WERI-Rb-1 (cell line): Measurements from ENCODE around the gene COL12A1.

Experiments used
- DNase-seq: peaks from one replicate; pipeline ENCODE4 v3.0.0-alpha.2; 2020
- H3K27ac ChIP-seq: fragments of 250-450 bp; sonication (Bioruptor Pico); 2 replicates; pipeline ENCODE4 v1.5.1; 2020; ENCODE audit warnings: mild to moderate bottlenecking, moderate library complexity
- H3K27me3 ChIP-seq: fragments of 250-450 bp; sonication (Bioruptor Pico); 2 replicates; pipeline ENCODE4 v1.5.1; 2021; ENCODE audit warnings: mild to moderate bottlenecking, low read depth, moderate library complexity; ENCODE audit not compliant: insufficient read depth, severe bottlenecking
- H3K36me3 ChIP-seq: fragments of 250-450 bp; sonication (Bioruptor Pico); 2 replicates; pipeline ENCODE4 v1.5.1; 2020; ENCODE audit warnings: mild to moderate bottlenecking, moderate library complexity
- H3K4me3 ChIP-seq: 2 replicates; pipeline ENCODE4 v1.5.1; 2011; ENCODE audit warnings: low read depth, mild to moderate bottlenecking, control low read depth, low read length
- H3K9me3 ChIP-seq: fragments of 250-450 bp; sonication (Bioruptor Pico); 2 replicates; pipeline ENCODE4 v1.5.1; 2021; ENCODE audit warnings: mild to moderate bottlenecking, moderate library complexity; ENCODE audit not compliant: severe bottlenecking
- CTCF ChIP-seq: IDR thresholded peaks from 2 replicates; pipeline ENCODE4 v1.5.1; 2011; ENCODE audit warnings: low read depth, mild to moderate bottlenecking, control low read depth, inconsistent platforms, low read length

Gene COL12A1

GRCh38 chr6:75150685-75151412 lies 55.0 kb downstream of the COL12A1 start:
- no peak for DNase-seq
- Histone ChIP-seq H3K27ac (no peak overlapping the region), H3K36me3 (no peaks in the 10 kb centered on the region), H3K9me3 (no peaks in the 10 kb centered on the region), H3K4me3 (no peak overlapping the region), H3K27me3 (peaks cover 73% of the 10 kb centered on the region)
- no peak for TF ChIP-seq CTCF

- Histone ChIP-seq H3K27me3 (peaks cover 64% of the 10 kb centered on the region), H3K27ac (no peak overlapping the region), H3K9me3 (no peaks in the 10 kb centered on the region), H3K36me3 (no peaks in the 10 kb centered on the region), H3K4me3 (no peak overlapping the region)
- no peak for TF ChIP-seq CTCF
- DNase-seq: no peak
Measured at GRCh38 chr6:75149696-75150095, 56.2 kb downstream of the COL12A1 start.

- Histone ChIP-seq H3K36me3 (no peaks in the 10 kb centered on the region), H3K27me3 (peaks cover 64% of the 10 kb centered on the region), H3K4me3 (no peak overlapping the region), H3K9me3 (no peaks in the 10 kb centered on the region), H3K27ac (no peak overlapping the region)
- DNase-seq: no peak
- no peak for TF ChIP-seq CTCF
Measured at GRCh38 chr6:75149240-75149639, 56.6 kb downstream of the COL12A1 start.

- H3K36me3 ChIP-seq: no peaks in the 10 kb centered on the region
- H3K9me3 ChIP-seq: no peaks in the 10 kb centered on the region
- DNase-seq: no peak
- TF ChIP-seq CTCF: no peak
- peaks cover 68% of the 10 kb centered on the region for H3K27me3 ChIP-seq
- H3K4me3 ChIP-seq: no peak overlapping the region
- H3K27ac ChIP-seq: no peak overlapping the region
Measured at GRCh38 chr6:75147512-75147911, 58.3 kb downstream of the COL12A1 start.

- DNase-seq: no peak
- H3K27ac ChIP-seq: no peak overlapping the region
- no peaks in the 10 kb centered on the region for H3K36me3 ChIP-seq
- peaks cover 60% of the 10 kb centered on the region for H3K27me3 ChIP-seq
- H3K4me3 ChIP-seq: no peak overlapping the region
- no peaks in the 10 kb centered on the region for H3K9me3 ChIP-seq
- no peak for TF ChIP-seq CTCF
Measured at GRCh38 chr6:75145976-75146375, 59.9 kb downstream of the COL12A1 start.

GRCh38 chr6:75145211-75145610 lies 60.6 kb downstream of the COL12A1 start:
- H3K9me3 ChIP-seq: no peaks in the 10 kb centered on the region
- no peak overlapping the region for H3K4me3 ChIP-seq
- no peak for TF ChIP-seq CTCF
- DNase-seq: no peak
- no peak overlapping the region for H3K27ac ChIP-seq
- H3K27me3 ChIP-seq: peaks cover 62% of the 10 kb centered on the region
- no peaks in the 10 kb centered on the region for H3K36me3 ChIP-seq
